ENCODE measurements around the gene MCF2L2. TPM values are rescaled to one million over a fixed set of nuclear protein-coding genes. Genes with fewer than 3 reads are reported as not detected.
"Not testable (repeated sequence)": the region's sequence is repeated elsewhere in the genome, so short reads cannot be mapped to it uniquely, and the experiment has no call there.

Gene MCF2L2
- polyA plus RNA-seq, 2 of the 4 experiments (the other 2 are of a cell fraction), result 0.03 to 0.05 TPM

DNA sequence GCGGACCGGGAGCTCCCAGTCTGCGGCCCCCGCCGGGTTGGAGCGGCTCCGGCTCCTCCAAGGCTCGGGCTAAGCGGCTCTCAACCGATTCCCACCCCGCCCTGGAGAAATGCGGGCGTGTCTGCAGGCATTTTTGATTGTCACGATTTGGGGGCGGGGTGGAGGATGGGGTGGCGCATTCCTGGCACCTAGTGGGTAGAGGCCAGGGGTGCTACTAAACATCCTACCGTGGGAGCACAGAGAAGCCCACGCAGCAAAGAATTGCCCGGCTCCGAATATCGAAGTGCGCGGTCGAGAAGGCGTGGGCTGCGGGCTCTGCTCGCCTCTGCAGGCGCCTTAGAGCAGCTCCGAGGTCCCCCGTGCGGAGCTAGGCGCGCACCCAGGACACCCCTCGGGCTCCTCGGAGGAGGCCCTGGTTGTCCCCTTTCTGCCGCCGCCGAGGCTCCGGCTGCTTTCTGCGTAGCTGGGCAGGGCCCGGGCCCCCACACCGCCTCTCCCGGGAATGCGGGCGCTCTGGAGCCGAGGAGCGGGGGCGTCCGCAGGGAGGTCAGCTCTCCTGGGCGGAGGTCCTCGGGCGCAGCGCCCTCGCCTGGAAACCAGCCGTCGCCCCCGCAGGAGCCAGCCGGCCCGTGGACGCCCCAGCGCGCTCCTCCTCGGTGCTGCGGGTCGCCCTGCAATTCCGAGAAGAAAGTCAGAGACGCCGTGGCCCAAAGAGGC lies 249.4 kb downstream of the MCF2L2 start:
- TF ChIP-seq ZC3H11A (IDR thresholded peaks at IDR 0.05) (no peak), CBX8 (IDR thresholded peaks at IDR 0.05) (peak; percentile 97), CEBPB (IDR thresholded peaks at IDR 0.05) (no peak), SREBF2 (IDR thresholded peaks at IDR 0.05) (no peak), CHD2 (IDR thresholded peaks at IDR 0.05; ENCODE audit: low read length, partially characterized antibody) (no peak), SMC3 (IDR thresholded peaks at IDR 0.05) (0 out of 3 replicates have a peak, but pooled peaks have one; percentile 17)
- TF ChIP-seq, protein P1, sequence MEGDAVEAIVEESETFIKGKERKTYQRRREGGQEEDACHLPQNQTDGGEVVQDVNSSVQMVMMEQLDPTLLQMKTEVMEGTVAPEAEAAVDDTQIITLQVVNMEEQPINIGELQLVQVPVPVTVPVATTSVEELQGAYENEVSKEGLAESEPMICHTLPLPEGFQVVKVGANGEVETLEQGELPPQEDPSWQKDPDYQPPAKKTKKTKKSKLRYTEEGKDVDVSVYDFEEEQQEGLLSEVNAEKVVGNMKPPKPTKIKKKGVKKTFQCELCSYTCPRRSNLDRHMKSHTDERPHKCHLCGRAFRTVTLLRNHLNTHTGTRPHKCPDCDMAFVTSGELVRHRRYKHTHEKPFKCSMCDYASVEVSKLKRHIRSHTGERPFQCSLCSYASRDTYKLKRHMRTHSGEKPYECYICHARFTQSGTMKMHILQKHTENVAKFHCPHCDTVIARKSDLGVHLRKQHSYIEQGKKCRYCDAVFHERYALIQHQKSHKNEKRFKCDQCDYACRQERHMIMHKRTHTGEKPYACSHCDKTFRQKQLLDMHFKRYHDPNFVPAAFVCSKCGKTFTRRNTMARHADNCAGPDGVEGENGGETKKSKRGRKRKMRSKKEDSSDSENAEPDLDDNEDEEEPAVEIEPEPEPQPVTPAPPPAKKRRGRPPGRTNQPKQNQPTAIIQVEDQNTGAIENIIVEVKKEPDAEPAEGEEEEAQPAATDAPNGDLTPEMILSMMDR (IDR thresholded peaks at IDR 0.05), result peak; percentile 21; the same call in 2 of the 3 replicates
- FAIRE-seq (no peak), DNase-seq (ENCODE audit: low read depth in 1 of 2, low spot score in 1 of 2) (peak; percentile 25 to 36), ATAC-seq (peak; percentile 66 to 89)
- peaks cover 3% of the 10 kb centered on the region; the same call in 1 of the 3 replicates for H3K4me1 ChIP-seq
- peak overlapping the region in 1 of 2 experiments; percentile 46; a peak in 3 of 6 replicates for H3K27ac ChIP-seq
- 17% methylated on average over 29 of the region's 68 CpGs for WGBS (ENCODE audit: missing lambda C conversion rate)
- peak overlapping the region; percentile 45 for H3K4me3 ChIP-seq
- CTCF ChIA-PET, result interaction anchor here (0.6 to 13.5 kb wide), 8 partner anchors 13 to 340 kb away, joined by 3 to 380 read pairs (median 3); no protein-coding TSS in a partner anchor
- POLR2A ChIA-PET, result no interaction called here
- H3K4me2 ChIP-seq, result peak overlapping the region; percentile 85
- H3K9me3 ChIP-seq, result no peaks in the 10 kb centered on the region; the same call in 2 of the 3 replicates

DNA sequence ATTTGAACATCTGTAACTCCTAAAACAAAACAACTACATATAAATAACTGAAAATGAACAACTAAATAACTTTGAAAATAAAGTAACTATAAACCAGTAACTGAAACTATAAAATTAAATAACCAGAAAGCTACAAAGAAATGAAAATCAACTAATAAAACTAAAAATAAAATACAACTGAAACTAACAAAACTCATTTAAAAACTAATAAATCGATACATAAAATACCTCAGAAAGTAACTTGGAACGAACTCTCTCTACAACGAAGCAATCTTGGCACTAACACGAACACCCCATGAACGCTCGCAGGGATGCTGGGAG lies 249.9 kb downstream of the MCF2L2 start:
- no peak for ATAC-seq
- ChIA-PET CTCF (interaction anchor here (0.6 to 13.5 kb wide), 3 partner anchors 56 to 204 kb away, joined by 3 to 380 read pairs (median 11); no protein-coding TSS in a partner anchor), POLR2A (no interaction called here)
- Histone ChIP-seq H3K9me3 (no peaks in the 10 kb centered on the region; the same call in 2 of the 3 replicates), H3K27ac (peak overlapping the region in 1 of 2 experiments; percentile 46; a peak in 2 of 6 replicates), H3K4me2 (peak overlapping the region; percentile 85), H3K4me1 (peaks cover 3% of the 10 kb centered on the region; the same call in 1 of the 3 replicates), H3K4me3 (peak overlapping the region; percentile 45)
- WGBS (ENCODE audit: missing lambda C conversion rate), result under 1% methylated on average over 6 of the region's 6 CpGs
- FAIRE-seq, result no peak
- TF ChIP-seq RNF2 (IDR thresholded peaks at IDR 0.05; ENCODE audit: borderline replicate concordance, low read depth), result 0 out of 2 replicates have a peak, but pooled peaks have one; percentile 99
- TF ChIP-seq JUNB (IDR thresholded peaks at IDR 0.05), result no peak
- no peak for DNase-seq (ENCODE audit: low read depth in 1 of 2, low spot score in 1 of 2)

DNA sequence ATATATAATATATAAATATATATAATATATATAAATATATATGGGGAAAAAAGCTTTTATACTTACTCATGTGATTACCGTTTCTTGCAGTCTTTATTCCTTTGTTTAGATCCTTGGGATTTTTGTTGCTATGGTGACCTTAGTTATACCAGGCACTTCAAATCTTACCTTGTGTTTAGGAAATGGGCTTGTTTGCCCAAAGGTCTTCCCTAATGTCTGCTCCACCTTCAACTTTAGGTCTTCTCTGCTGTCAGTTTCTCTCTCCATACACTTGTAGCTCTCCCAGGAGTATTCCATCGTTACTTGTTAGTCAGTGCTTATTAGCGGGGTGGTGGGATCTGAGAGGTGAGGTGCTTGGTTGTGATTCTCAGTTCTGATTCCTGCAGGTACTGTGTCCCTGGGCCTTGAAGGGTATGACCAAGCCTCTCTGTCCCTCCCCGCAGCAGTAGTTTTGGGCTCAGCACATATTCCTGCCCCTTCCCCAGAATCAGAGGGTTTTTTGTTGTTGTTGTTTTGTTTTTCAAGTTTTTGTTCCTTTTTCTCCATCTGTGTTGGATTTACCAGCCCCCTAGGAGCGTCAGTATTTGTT lies 256.3 kb downstream of the MCF2L2 start:
- no peaks in the 10 kb centered on the region; the same call in 2 of the 3 replicates for H3K9me3 ChIP-seq
- ChIA-PET CTCF (no interaction called here), POLR2A (no interaction called here)
- no peak overlapping the region for H3K4me3 ChIP-seq
- no peak for DNase-seq (ENCODE audit: low read depth in 1 of 2, low spot score in 1 of 2)
- TF ChIP-seq CHD4 (IDR thresholded peaks at IDR 0.05; ENCODE audit: borderline replicate concordance) (no peak), CBX2 (IDR thresholded peaks at IDR 0.05; ENCODE audit: borderline replicate concordance, low read depth) (no peak), RNF2 (IDR thresholded peaks at IDR 0.05; ENCODE audit: borderline replicate concordance, low read depth) (no peak), MAFK (IDR thresholded peaks at IDR 0.05; ENCODE audit: partially characterized antibody) (no peak), RFX5 (IDR thresholded peaks at IDR 0.05) (no peak), ZFP36 (IDR thresholded peaks at IDR 0.05; ENCODE audit: borderline replicate concordance, partially characterized antibody) (no peak), EHF (CRISPR knock-in tag; IDR thresholded peaks at IDR 0.05) (no peak), JUN (IDR thresholded peaks at IDR 0.05) (no peak)
- TF ChIP-seq, protein P2, sequence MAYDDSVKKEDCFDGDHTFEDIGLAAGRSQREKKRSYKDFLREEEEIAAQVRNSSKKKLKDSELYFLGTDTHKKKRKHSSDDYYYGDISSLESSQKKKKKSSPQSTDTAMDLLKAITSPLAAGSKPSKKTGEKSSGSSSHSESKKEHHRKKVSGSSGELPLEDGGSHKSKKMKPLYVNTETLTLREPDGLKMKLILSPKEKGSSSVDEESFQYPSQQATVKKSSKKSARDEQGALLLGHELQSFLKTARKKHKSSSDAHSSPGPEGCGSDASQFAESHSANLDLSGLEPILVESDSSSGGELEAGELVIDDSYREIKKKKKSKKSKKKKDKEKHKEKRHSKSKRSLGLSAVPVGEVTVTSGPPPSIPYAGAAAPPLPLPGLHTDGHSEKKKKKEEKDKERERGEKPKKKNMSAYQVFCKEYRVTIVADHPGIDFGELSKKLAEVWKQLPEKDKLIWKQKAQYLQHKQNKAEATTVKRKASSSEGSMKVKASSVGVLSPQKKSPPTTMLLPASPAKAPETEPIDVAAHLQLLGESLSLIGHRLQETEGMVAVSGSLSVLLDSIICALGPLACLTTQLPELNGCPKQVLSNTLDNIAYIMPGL (CRISPR knock-in tag; IDR thresholded peaks at IDR 0.05; ENCODE audit: borderline replicate concordance), result no peak
- ATAC-seq, result no peak
- 51% methylated on average over 5 of the region's 5 CpGs for WGBS (ENCODE audit: missing lambda C conversion rate)
- no peak overlapping the region for H3K27ac ChIP-seq
- no peaks in the 10 kb centered on the region for H3K4me1 ChIP-seq
- H3K4me2 ChIP-seq, result no peak overlapping the region
- FAIRE-seq, result no peak

DNA sequence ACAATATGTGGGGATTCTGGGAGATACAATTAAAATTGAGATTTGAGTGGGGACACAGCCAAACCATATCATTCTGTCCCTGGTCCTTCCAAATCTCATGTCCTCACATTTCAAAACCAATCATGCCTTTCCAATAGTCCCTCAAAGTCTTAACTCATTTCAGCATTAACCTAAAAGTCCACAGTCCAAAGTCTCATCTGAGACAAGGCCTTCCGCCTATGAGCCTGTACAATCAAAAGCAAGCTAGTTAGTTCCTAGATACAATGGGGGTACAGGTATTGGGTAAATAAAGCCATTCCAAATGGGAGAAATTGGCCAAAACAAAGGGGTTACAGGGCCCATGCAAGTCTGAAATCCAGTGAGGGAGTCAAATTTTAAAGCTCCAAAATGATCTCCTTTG lies 260.4 kb downstream of the MCF2L2 start:
- H3K4me1 ChIP-seq; POLR2A ChIA-PET; H3K4me3 ChIP-seq; H3K4me2 ChIP-seq; ATAC-seq; DNase-seq (ENCODE audit: low read depth in 1 of 2, low spot score in 1 of 2); FAIRE-seq; H3K27ac ChIP-seq; H3K9me3 ChIP-seq: not testable (repeated sequence)
- WGBS (ENCODE audit: missing lambda C conversion rate), result 69% methylated on average over 1 of the region's 1 CpG
- CTCF ChIA-PET, result interaction anchor here (0.8 kb wide), 1 partner anchor 16 kb away, joined by 3 read pairs; no protein-coding TSS in a partner anchor
